ENCODE results near the gene PXYLP1.
A peak's percentile ranks its signal among the peaks of the same experiment; 100 is the strongest.
"Not testable (repeated sequence)": the region's sequence is repeated elsewhere in the genome, so short reads cannot be mapped to it uniquely, and the experiment has no call there.

Gene PXYLP1

DNA sequence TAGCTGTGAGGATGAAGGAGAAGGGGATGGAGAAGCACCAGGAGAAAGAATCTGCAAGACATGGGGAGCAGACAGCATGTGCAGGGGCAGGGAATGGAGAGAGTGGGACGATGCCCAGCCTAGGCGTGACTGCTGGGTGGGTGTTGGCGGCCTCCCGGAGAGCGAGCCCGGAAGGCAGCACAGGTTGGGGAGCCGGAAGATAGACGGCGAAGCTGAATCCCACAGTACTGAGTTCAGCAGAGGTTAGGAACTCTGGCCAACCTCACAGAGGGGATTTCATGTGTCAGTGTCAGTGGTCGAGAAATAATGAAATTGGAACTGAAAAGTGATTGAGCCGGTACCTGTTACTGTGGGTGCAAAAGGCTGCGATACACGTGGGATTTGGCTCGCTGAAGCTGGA, 55.2 kb downstream of the PXYLP1 start:
- Histone ChIP-seq H3K27ac (no peak overlapping the region), H3K4me3 (no peak overlapping the region)

GRCh38 chr3:141287326-141287725, 55.7 kb downstream of the PXYLP1 start:
- Histone ChIP-seq H3K27ac (no peak overlapping the region), H3K4me3 (no peak overlapping the region)

- H3K4me3 ChIP-seq: no peak overlapping the region
Observed at GRCh38 chr3:141288336-141288990, 56.8 kb downstream of the PXYLP1 start.

DNA sequence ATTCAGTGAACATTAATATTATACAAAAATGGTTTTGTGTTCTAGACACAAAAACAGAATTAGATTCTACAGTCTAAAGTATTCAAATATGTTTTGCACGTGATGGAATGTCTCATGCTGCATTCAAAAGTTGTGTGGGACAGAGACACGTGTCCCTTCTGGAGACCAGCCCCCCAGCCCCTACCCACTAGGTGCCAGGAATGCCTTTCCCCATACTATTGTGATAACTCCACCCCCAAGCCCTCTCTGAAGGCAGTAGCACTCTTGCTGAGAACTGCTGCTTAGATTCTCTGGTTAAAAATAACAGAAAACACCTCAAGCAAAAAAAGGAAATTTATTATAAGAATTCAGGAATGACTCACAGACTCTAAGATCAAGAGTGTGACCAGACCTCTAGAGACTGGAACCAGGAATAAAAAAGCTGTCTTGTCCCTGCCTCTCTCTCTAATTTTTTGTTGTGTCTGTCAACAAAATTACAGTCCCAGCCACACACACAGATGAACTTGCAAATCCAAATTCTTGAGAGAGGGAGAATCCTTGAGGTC, 57.7 kb downstream of the PXYLP1 start:
- H3K4me3 ChIP-seq: no peak overlapping the region
- no peak overlapping the region for H3K27ac ChIP-seq

More at GRCh38 chr3:141288336-141288990, 56.8 kb downstream of the PXYLP1 start:
- H3K27ac ChIP-seq: no peak overlapping the region

DNA sequence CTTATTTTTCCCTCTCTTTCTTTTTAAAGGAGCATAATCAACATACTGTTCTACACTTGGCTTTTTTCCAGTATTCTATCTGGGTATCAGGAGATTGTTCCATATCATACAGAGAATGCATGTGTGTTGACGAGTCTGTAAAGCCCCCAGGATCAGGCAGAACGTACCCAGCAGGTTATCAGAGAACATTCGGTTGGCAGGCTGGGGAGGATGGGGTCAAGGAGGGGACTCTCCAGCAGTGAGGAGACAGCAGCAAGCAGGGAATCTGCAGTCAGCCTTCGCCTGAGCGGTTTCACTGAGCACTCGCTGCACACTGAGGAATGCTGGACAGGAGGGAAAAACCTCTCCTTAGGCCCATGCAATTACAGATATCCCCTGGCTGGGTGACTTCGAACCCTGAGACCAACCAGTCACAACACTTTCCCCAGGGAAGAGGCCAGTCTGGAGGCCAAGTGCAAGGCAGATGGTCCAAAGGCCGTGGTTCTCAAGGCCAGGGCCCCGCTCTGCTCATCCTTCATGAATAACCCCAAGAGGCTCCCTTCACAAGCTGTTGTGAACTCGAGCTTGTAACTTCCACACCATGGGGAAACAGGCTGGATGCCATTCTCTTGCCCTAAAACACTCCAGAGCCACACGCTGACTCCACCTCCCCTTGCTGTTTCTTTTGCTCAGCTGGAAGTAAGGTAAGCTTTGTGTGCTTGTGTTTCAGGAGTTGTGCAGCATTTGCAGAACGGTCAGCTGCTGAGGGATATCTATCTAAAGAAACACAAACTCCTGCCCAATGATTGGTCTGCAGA, 60.1 kb downstream of the PXYLP1 start:
- Histone ChIP-seq H3K27ac (no peak overlapping the region), H3K4me3 (no peak overlapping the region)

GRCh38 chr3:141292356-141293058, 60.9 kb downstream of the PXYLP1 start:
- H3K4me3 ChIP-seq: no peak overlapping the region
- H3K27ac ChIP-seq: no peak overlapping the region

- peak overlapping the region in 12 of 21 experiments; percentile 25 to 73 (median 54) for H3K27ac ChIP-seq
- H3K4me3 ChIP-seq: peak overlapping the region in 4 of 7 experiments; percentile 7 to 27 (median 22)
Observed at GRCh38 chr3:141294301-141294700, 62.7 kb downstream of the PXYLP1 start.

DNA sequence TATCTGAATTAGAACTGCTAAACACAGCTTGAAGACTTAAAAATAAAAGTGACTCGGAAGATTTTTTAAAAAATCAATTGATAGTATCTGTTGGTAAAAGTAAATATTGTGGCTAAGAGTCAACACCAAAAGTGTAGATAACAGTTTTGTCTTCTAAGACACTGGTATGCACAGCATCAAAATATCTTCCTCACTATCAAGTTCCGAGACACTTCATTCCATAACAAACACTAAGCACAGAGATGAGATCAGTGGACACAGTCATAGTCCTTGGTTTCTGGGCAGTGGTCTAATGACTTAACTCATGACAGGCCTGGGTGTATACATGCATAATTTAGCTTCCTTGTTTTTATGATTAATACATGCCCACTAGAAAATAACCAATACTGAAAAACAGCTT, 63.2 kb downstream of the PXYLP1 start:
- H3K4me3 ChIP-seq: peak overlapping the region in 3 of 7 experiments; percentile 7 to 27 (median 24)
- peak overlapping the region in 12 of 21 experiments; percentile 25 to 73 (median 54) for H3K27ac ChIP-seq

DNA sequence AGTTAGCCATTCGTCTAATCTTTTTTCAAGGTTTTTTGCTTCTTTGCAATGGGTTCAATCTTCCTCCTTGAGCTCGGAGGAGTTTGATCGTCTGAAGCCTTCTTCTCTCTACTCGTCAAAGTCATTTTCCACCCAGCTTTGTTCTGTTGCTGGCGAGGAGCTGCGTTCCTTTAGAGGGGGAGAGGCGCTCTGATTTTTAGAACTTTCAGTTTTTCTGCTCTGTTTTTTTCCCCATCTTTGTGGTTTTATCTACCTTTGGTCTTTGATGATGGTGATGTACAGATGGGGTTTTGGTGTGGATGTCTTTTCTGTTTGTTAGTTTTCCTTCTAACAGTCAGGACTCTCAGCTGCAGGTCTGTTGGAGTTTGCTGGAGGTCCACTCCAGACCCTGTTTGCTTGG, 68.8 kb downstream of the PXYLP1 start:
- not testable (repeated sequence) for H3K4me3 ChIP-seq, H3K27ac ChIP-seq

GRCh38 chr3:141302364-141303141, 70.9 kb downstream of the PXYLP1 start:
- H3K27ac ChIP-seq: peak overlapping the region in 14 of 21 experiments; percentile 6 to 82 (median 40)
- no peak overlapping the region for H3K4me3 ChIP-seq

DNA sequence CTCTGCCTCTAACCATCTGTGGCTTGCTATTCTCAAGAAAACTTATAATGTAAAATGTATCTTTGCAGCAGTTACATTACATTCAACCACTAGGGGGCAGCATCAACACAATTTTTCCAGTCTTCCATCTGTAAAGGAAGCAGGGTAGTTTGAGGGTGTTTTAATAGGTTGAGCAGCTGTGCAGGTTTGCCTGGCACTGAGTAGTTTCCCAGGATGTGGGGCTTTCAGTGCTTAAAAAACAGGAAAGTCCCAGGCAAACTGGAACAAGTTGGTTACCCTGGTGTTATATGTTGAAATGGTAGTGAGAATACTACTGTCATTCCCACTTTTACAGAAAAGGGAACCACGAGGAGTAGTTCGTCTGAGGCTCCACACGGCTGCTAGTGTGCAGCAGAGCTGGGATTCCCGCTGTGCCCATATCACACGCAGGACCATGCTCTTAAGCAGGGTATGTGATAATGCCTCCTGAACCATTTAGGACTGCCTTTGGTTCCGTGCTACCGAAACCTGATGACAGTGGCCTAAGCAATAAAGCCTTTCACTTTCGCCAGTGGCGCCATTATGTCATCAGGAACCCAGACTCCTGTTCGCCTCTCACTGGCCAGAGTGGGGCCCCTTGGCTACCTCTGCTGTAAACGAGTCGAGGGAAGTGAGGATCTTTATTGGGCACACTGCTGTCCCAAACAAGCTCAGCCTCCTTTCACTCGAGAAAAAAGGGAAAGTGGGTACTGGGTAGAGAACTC, 72.0 kb downstream of the PXYLP1 start:
- H3K27ac ChIP-seq: peak overlapping the region in 2 of 21 experiments; percentile 5 to 12
- H3K4me3 ChIP-seq: no peak overlapping the region

GRCh38 chr3:141305436-141305835, 73.8 kb downstream of the PXYLP1 start:
- Histone ChIP-seq H3K4me3 (no peak overlapping the region), H3K27ac (no peak overlapping the region)

DNA sequence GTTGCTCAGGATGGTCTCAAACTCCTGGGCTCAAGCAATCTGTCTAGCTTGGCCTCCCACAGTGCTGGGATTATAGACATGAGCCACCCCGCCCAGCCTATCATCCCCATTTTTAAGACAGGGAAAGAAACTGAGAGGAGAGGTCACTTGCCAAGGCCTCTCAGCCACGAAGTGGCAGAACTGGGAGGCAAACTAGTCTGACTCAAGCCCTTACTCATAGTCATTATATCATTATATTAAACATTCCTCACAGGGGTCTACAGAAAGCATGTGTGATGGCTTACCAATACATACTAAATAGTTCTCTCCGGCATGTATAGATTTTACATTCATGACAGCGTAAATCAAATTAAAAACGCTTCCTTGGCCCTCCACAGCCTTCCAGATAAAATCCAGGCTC, 74.7 kb downstream of the PXYLP1 start:
- Histone ChIP-seq H3K27ac (peak overlapping the region in 4 of 21 experiments; percentile 9 to 87 (median 54)), H3K4me3 (no peak overlapping the region)

DNA sequence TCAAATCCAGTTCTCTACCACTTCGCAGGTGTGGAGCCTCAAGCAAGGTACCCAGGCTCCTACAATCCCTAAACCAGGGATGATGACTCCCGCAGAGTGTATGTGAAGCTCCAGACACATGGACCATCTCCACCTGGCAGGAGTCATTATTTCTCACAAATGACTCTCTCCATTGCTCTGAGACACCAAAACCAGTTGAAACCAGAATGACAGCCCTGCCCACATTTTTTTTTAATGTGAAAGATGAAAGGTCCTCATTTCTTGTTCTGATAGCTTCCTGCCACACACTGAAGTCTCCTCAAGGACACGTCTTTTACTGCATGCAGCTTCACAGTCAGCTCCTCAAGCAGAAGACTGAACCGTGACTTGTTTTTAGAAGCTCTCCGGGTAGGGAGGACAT, 75.3 kb downstream of the PXYLP1 start:
- no peak overlapping the region for H3K4me3 ChIP-seq
- peak overlapping the region in 7 of 21 experiments; percentile 28 to 87 (median 68) for H3K27ac ChIP-seq

DNA sequence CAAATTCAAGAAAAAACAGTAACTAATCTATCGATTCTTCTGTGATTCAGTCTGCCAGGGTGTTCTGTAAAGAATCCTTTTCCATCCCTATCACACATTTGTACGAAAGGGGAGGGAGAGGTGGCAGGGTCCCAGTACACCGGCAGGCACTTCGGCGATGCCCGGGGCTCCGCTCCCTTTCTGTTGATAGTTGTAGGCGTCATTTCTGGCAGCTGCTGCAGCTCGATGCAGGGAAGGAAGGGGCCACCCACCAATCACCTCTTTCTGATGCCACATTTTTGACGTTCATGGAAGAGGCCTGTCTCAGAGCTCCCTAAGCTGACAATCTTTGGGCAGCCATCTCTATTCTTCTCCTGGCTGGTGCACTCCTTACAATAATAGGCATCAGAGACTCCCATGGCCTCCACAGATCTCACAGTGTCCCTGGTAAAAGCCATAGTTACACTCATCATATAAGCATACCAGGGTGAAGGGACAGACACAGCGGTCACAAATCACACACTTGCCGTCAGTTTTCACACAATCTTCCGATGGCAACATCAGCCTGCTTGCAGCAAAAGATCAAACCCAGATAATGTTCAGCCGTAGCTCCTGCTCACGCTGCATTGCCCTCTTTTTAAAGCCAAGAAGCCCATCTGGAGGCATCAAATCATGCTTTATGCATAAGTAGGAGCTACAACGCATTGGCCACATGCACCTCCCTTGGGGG, 75.9 kb downstream of the PXYLP1 start:
- Histone ChIP-seq H3K27ac (peak overlapping the region in 6 of 21 experiments; percentile 52 to 87 (median 70)), H3K4me3 (no peak overlapping the region)

DNA sequence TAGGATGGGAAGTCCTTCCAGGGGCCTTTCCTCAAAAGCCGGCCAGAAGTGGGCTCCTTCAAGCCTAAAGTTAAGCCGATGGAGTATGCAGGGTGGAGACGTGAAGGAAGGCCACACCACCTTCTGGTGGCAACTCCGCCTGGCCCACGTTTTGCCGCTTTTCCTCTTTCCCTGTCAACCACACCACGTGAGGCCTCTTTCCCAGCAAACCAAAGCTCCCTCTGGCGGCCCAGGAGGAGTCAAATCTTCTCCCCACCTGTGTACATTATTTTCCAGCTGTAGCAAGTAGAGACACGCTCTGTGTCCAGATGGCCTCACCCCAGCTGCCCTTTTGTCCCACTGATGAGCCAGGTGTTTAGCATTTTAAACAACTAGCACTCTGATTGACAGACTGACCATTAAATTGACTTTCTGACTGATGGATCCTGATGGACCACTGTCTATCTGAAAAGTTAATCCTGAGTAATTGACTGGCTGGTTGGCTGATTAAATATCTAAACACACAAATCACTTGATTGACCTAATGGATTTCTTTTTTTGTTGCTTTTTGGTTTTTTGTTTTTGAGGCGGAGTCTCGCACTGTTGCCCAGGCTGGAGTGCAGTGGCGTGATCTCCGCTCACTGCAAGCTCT, 77.1 kb downstream of the PXYLP1 start:
- no peak overlapping the region for H3K4me3 ChIP-seq
- H3K27ac ChIP-seq: peak overlapping the region in 2 of 21 experiments; percentile 79 to 87

DNA sequence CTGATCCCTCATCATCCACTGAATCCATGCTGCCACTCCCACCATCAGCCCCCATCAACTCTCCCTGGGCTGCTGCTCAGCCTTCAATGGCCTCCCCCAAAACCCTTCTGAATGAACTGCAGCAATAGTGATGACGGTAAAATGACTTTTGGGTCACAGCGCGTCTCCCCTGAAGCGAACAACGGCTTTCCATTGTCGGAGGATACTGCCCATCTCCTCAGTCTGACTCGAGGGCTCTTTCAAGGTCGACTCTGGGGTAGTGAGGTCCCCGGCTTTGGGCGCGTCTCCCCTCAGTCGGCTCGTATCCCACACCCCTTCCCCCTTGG, 79.5 kb downstream of the PXYLP1 start:
- Histone ChIP-seq H3K4me3 (peak overlapping the region; percentile 43 to 71 (median 51)), H3K27ac (peak overlapping the region; percentile 21 to 89 (median 83))
